Epidermal melanocyte (primary cell): ENCODE results near the gene MAP6.

Source experiments
- DNase-seq: peaks from one replicate; pipeline ENCODE4 v3.0.0; 2011; ENCODE audit warnings: low spot score; ENCODE audit not compliant: insufficient read length

MAP6 gene

DNA sequence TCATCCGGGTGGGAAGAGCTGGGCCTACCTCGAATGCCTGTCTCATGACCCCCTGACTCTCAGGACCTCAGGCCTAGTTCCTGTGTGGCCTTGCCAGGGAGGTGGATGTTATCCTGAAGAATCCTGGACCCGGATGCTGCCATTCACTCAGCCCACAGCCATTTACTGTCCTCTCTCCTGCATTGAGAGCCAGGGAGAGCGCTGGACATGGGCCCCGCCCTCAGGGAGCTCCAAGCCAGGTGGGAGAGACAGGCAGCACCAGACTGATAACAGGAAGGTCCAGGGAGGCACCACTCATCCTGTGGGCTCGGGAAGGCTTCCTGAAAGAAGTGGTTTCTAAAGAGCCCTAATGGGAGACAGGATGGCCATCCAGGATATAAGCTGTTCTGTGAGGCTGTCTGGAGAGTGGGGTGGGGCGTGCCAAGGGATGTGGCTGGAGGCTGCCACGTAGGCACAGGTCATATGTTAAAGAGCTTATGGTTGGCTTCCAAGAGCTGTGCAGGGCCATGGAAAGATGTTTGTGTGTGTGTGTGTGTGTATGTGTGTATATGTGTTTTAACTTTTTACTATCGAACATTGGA is 98.2 kb downstream of the MAP6 start:
- DNase-seq: no peak

- DNase-seq: no peak
Measured at GRCh38 chr11:75568616-75569219, 100.1 kb downstream of the MAP6 start.

- DNase-seq: no peak
Measured at GRCh38 chr11:75567971-75568370, 100.9 kb downstream of the MAP6 start.

DNA sequence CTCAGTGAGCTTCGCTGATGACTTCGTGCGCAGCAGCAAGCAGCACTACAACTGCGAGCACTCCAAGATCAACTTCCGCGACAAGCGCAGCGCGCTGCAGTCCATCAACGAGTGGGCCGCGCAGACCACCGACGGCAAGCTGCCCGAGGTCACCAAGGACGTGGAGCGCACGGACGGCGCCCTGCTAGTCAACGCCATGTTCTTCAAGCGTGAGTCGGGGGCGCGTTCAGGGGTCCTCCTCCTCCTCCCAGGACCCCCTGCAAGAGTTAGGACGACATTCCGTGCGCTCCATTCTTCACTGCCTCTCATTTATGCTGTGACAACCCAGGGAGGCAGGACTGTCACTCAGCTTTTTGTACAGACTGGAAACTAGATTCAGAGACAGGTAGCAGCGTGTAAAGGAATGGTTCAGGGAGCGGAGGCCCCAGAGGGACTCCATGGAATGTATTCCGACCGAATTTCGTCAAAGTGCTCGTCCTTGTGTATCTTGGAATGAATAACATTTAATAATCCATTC is 102.0 kb downstream of the MAP6 start:
- DNase-seq: no peak

DNA sequence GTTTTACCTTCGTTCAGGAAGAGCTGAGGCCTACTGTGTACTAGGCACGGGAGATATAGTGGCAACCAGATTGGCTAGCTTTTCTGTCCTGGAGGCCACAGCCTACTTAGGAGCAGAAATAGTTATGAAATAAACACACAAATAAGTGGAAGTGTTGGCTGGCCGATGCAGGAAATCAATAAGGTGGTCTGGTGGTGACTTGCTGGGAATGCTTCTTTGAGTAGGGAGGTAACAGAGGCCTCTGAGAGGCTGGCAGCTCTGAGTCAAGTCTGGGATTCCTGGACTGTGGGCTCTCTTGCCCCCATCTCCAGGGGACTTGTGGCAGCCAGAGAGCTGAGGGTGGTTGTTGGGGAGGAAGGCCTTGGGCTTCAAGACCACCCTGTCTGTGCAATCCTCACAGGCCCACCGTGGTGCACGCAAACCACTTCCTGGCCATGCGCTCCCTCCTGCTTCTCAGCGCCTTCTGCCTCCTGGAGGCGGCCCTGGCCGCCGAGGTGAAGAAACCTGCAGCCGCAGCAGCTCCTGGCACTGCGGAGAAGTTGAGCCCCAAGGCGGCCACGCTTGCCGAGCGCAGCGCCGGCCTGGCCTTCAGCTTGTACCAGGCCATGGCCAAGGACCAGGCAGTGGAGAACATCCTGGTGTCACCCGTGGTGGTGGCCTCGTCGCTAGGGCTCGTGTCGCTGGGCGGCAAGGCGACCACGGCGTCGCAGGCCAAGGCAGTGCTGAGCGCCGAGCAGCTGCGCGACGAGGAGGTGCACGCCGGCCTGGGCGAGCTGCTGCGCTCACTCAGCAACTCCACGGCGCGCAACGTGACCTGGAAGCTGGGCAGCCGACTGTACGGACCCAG is 102.7 kb downstream of the MAP6 start:
- no peak for DNase-seq

DNA sequence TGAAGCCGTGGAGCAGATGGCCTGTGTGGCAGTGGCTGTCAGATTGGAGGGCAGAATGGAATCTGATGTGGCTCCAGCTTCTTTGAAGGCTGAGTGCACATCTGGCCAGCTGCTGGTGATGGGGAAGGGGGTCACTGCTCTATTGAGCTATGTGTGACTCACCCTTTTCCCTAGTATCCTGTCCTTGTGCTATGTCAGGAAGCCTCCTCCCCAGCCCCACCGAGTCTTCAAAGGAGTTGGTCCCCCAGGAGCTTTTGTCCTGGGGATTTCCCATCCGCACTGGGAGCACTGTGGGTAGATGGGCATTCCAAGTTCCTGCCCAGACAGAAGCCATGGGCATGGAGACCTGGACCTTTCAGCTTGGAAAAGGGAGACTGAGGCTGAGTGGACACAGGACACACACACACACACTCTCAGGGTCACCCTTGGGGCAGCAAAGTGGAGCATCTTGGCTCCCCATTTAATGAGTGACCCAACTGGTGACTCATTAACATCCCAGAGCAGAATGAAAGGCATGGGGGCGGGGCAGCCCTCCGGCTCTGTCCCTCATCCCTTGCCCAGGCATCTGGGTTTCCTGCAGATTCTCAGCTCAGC is 103.5 kb downstream of the MAP6 start:
- peak; percentile 51 for DNase-seq

DNA sequence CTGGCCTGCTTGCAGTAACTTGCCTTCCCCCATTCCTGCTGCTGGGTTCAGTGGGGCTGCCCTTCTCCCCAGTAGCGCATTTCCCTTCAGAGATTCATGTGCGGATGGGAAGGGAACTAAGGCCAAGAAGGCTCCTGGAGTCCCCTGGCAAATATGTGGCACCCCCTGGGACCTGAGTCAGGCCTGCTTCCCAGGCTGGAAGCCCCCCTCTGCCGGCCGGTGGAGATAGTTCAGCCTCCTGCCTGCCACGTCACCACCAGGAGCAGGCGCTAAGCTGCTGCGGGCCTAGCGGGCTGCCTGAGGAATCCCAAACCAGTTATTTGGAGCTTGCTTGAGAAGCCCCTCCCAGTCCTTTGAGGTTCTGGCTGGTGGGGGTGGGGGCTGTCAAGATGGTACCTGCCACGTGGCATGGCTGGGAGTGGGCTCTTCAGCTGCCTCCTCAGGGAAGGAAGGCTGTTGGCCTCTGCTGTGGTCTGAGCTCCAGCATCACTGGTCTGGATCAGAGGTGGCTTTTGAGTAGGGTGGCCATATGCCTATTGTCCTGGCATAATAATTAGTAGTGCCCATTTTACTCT is 104.8 kb downstream of the MAP6 start:
- no peak for DNase-seq

GRCh38 chr11:75563501-75563977 is 105.3 kb downstream of the MAP6 start:
- no peak for DNase-seq

- DNase-seq: no peak
Measured at GRCh38 chr11:75562836-75563484, 105.9 kb downstream of the MAP6 start.

GRCh38 chr11:75562048-75562835 is 106.6 kb downstream of the MAP6 start, which contains the start of gene SERPINH1:
Gene SERPINH1 (plus strand): TSS chr11:75562253. CDS start chr11:75566350, 4,097 bp downstream.
- peak; percentile 91 for DNase-seq

- no peak for DNase-seq
Measured at GRCh38 chr11:75561426-75562047, 107.3 kb downstream of the MAP6 start.

DNA sequence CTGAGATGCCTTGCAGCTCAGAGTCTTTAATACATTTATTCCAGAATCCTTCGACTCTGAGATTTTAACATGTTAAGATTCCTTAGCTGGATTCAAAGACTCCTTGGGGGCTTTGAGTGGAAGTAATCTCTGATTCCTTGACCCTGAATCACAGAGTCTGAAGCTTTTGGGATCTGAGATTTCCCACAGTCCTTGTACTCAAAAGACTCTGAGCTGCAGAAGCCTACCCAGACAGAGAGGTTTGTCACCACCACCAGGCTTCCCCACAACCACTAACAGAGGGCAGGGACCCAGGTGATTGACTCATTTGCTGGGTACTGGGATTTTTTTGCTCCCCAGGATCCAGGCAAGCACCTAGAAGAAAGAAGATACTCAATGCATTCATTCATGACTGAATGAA is 108.2 kb downstream of the MAP6 start:
- no peak for DNase-seq

GRCh38 chr11:75558939-75559843 is 109.6 kb downstream of the MAP6 start:
- DNase-seq: peak; percentile 44

- DNase-seq: no peak
Measured at GRCh38 chr11:75557666-75558494, 111.0 kb downstream of the MAP6 start.

- DNase-seq: no peak
Measured at GRCh38 chr11:75556275-75556674, 112.6 kb downstream of the MAP6 start.

DNA sequence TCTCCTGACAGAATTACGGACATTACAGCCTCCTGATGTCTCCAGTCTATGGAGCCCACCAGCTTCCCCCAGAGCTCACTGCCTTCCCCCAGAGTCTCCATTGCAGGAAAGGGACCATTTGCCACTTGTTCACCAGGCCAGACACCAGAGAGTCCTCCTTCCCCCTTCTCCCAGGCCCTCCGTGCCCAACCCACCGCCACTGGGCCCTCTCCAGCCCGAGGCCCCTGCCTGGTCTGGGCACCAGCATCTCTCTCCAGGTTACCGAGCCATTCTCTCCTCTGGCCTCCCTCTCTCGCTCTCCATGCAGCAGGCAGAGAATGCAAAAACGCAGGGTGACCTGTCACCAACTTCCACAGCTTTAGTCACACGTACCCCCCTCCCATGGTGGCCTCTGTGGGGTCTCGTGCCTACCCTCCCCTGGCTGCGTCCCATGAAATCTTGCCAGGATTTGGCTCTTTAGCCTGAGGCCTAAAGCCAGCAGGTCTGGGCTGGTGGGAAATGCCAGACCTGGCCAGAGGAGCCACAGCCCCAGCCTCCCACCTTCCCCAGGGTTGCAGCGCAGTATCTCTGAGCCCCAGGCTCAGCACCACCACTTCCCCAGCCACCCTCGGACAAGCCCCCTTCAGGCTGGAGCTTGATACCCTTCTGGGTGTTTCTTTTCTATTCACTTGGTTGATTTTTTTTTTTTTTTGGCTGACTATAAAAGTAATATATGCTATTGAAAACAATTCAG is 113.6 kb downstream of the MAP6 start:
- no peak for DNase-seq
